HepG2 (cell line): Measurements from ENCODE around the gene GALNT1. TPM values are rescaled to one million over a fixed set of nuclear protein-coding genes. Genes with fewer than 3 reads are reported as not detected.

ENCODE experiments used
- ATAC-seq: fragments of 200-7000 bp; cut with Tn5 transposase; 3 replicates; pipeline ENCODE4 v1.9.1; 2020; ENCODE audit warnings: mild to moderate bottlenecking, moderate library complexity
- BruUV-seq: library from RNA; stranded (reverse); fragments of 400-500 nt; replicated peaks from 2 replicates; lab custom pipeline; 2021; lab: Mats Ljungman, UMichigan
- CTCF ChIA-PET: fragments of 300-600 bp; formaldehyde crosslinking; extraction: SDS; loops from one replicate; lab custom pipeline; 2021; ENCODE audit warnings: low total read pairs, inconsistent platforms, low intra/inter-chr PET ratio; lab: Yijun Ruan, JAX
- POLR2A ChIA-PET: fragments of 350-600 bp; sonication (Branson Sonifier 250); formaldehyde crosslinking; loops from one replicate; lab custom pipeline; 2020; ENCODE audit warnings: antibody characterized with exemption, inconsistent platforms; lab: Yijun Ruan, JAX
- DNase-seq: peaks from one replicate; pipeline ENCODE4 v3.0.0-alpha.2; 2015; ENCODE audit warnings: low spot score
- FAIRE-seq: peaks from 3 replicates; lab custom pipeline; 2011; peaks lifted over from hg19 to GRCh38; lab: Jason Lieb, UNC
- H2AFZ ChIP-seq: one replicate; pipeline ENCODE4 v1.6.1; 2011; ENCODE audit warnings: low read length, inconsistent platforms
- H3K27ac ChIP-seq: fragments of 300-600 bp; 3 replicates; pipeline ENCODE4 v1.8.0; 2011; ENCODE audit warnings: mixed run types, mild to moderate bottlenecking, mixed read lengths, low read length, inconsistent platforms; ENCODE audit not compliant: insufficient read depth; ENCODE audit errors: extremely low read length
- H3K27me3 ChIP-seq, 2 experiments: fragments of 200-600 bp in 1 of 2; 2 replicates in 1 of 2; 3 replicates in 1 of 2; pipeline versions ENCODE4 v1.6.0 to v1.8.0; 2011; ENCODE audit warnings: low read length in 2 of 2, mild to moderate bottlenecking in 2 of 2, moderate library complexity in 2 of 2, inconsistent platforms in 1 of 2; ENCODE audit not compliant: insufficient read depth in 2 of 2, control insufficient read depth in 1 of 2
- H3K36me3 ChIP-seq, 2 experiments: fragments of 200-600 bp in 1 of 2; replicated peaks in 1 of 2; 2 replicates in 1 of 2; 3 replicates in 1 of 2; pipeline versions ENCODE4 v1.5.1 to v1.8.0; 2011; ENCODE audit warnings: low read length in 2 of 2, inconsistent platforms in 1 of 2; ENCODE audit not compliant: insufficient read depth in 2 of 2, control insufficient read depth in 1 of 2
- H3K4me1 ChIP-seq: 2 replicates; pipeline ENCODE4 v1.5.1; 2012; ENCODE audit warnings: low read length, inconsistent platforms; ENCODE audit not compliant: insufficient read depth
- H3K4me2 ChIP-seq: 2 replicates; pipeline ENCODE4 v1.6.0; 2011; ENCODE audit warnings: low read depth, low read length, inconsistent platforms
- H3K4me3 ChIP-seq, 3 experiments: fragments of 200-600 bp in 1 of 3; sonication (generic), shearing (Covaris generic) in 1 of 3; replicated peaks in 1 of 3; 2 replicates each; pipeline ENCODE4 v1.5.1; 2011 to 2016; ENCODE audit warnings: low read length in 3 of 3, inconsistent platforms in 2 of 3, low read depth in 2 of 3, mild to moderate bottlenecking in 2 of 3, control low read depth in 1 of 3, mixed read lengths in 1 of 3; ENCODE audit not compliant: insufficient read depth in 1 of 3
- H3K79me2 ChIP-seq: one replicate; pipeline ENCODE4 v1.6.1; 2011; ENCODE audit warnings: low read length, inconsistent platforms; ENCODE audit not compliant: insufficient read depth
- H3K9ac ChIP-seq: 2 replicates; pipeline ENCODE4 v1.6.0; 2011; ENCODE audit warnings: mild to moderate bottlenecking, low read depth, low read length, inconsistent platforms; ENCODE audit not compliant: insufficient read depth
- H3K9me3 ChIP-seq: 2 replicates; pipeline ENCODE4 v1.5.1; 2012; ENCODE audit warnings: mild to moderate bottlenecking, low read length
- H4K20me1 ChIP-seq: 2 replicates; pipeline ENCODE4 v1.6.0; 2011; ENCODE audit warnings: inconsistent platforms, mild to moderate bottlenecking, low read length, moderate library complexity; ENCODE audit not compliant: insufficient read depth
- GATAD1 ChIP-seq: IDR thresholded peaks from 2 replicates; pipeline ENCODE4 v1.6.1; 2016; ENCODE audit warnings: missing genetic modification reagents, missing compliant biosample characterization
- MXD4 ChIP-seq: IDR thresholded peaks from 2 replicates; pipeline ENCODE4 v1.6.1; 2016; ENCODE audit warnings: mild to moderate bottlenecking, missing biosample characterization, missing genetic modification reagents
- NPAS2 ChIP-seq: sonication (generic); formaldehyde crosslinking; IDR thresholded peaks from 2 replicates; pipeline ENCODE4 v1.8.0; 2022; ENCODE audit warnings: mild to moderate bottlenecking, missing genetic modification reagents, borderline replicate concordance
- PATZ1 ChIP-seq: sonication (generic); formaldehyde crosslinking; IDR thresholded peaks from 2 replicates; pipeline ENCODE4 v1.4.0; 2020; ENCODE audit warnings: missing genetic modification reagents
- POGZ ChIP-seq: sonication (generic); formaldehyde crosslinking; IDR thresholded peaks from 2 replicates; pipeline ENCODE4 v1.4.0; 2020; ENCODE audit warnings: mild to moderate bottlenecking, missing genetic modification reagents
- RFX5 ChIP-seq: IDR thresholded peaks from 2 replicates; pipeline ENCODE4 v1.6.1; 2011; ENCODE audit warnings: low read depth, low read length, improper control_type of control experiment
- TIGD3 ChIP-seq: sonication (generic); formaldehyde crosslinking; IDR thresholded peaks from 2 replicates; pipeline ENCODE4 v1.5.1; 2020; ENCODE audit warnings: mild to moderate bottlenecking, missing genetic modification reagents, borderline replicate concordance
- ZBTB8A ChIP-seq: sonication (generic); formaldehyde crosslinking; IDR thresholded peaks from 2 replicates; pipeline ENCODE4 v1.4.0; 2020; ENCODE audit warnings: mild to moderate bottlenecking, low read depth, missing genetic modification reagents, borderline replicate concordance
- ZNF564 ChIP-seq: sonication (generic); formaldehyde crosslinking; IDR thresholded peaks from 2 replicates; pipeline ENCODE4 v1.8.1; 2023; ENCODE audit warnings: mild to moderate bottlenecking, missing genetic modification reagents
- ZSCAN22 ChIP-seq: sonication (generic); formaldehyde crosslinking; IDR thresholded peaks from 2 replicates; pipeline ENCODE4 v1.4.0; 2020; ENCODE audit warnings: mild to moderate bottlenecking, missing genetic modification reagents
- in situ Hi-C: cut with HindIII; loops from 2 replicates; pipeline ENCODE4 v1.10.0; 2017; ENCODE audit warnings: low pct_unique_long_range_greater_than_20kb; ENCODE audit not compliant: extremely low pct_ligation_motif_present
- intact Hi-C: fragments of 100-400 bp; cut with micrococcal nuclease; formaldehyde crosslinking; loops from one replicate; pipeline ENCODE4 v1.10.0; 2022; ENCODE audit not compliant: unreplicated experiment
- polyA plus RNA-seq, 8 experiments: library from polyadenylated mRNA; depleted of rRNA in 3 of 8; stranded (reverse) in 7 of 8; unstranded in 1 of 8; fragments of >200 nt; fragmentation: Illumina TruSeq in 4 of 8; extraction: Trizol in 4 of 8; gene quantifications; 2 replicates each; pipeline versions ENCODE4 v1.2.1 to v1.2.3, GENCODE V29; 2011 to 2016; ENCODE audit warnings: low read depth in 4 of 8, missing spikeins in 1 of 8, mixed read lengths in 1 of 8; ENCODE audit not compliant: insufficient read depth in 1 of 8
- total RNA-seq, 5 experiments: library from RNA; depleted of rRNA; stranded (reverse); fragments of >200 nt; fragmentation: Illumina TruSeq; extraction: Trizol; gene quantifications; 2 replicates each; pipeline ENCODE4 v1.2.3, GENCODE V29; 2016; ENCODE audit warnings: low read depth in 1 of 5

GALNT1 gene
- total and polyA plus RNA-seq, 2 of the 13 experiments (the other 11 are each of a cell fraction or from before 2014, with no cell fraction given) = 41.1 to 100 TPM

GRCh38 chr18:35542356-35542755 lies 39.2 kb upstream of the GALNT1 start:
- H3K4me1 ChIP-seq = no peaks in the 10 kb centered on the region
- H3K27me3 ChIP-seq = no peaks in the 10 kb centered on the region; a peak in 1 of 5 replicates
- H3K4me2 ChIP-seq = no peak overlapping the region
- in situ Hi-C loops = no loop called here
- H2AFZ ChIP-seq = no peak overlapping the region
- no peak for TF ChIP-seq NPAS2 (CRISPR knock-in tag)
- no peak for TF ChIP-seq MXD4 (CRISPR knock-in tag)
- TF ChIP-seq ZBTB8A (CRISPR knock-in tag) = no peak
- TF ChIP-seq ZSCAN22 (CRISPR knock-in tag) = no peak
- no peak for TF ChIP-seq RFX5
- TF ChIP-seq ZNF564 (CRISPR knock-in tag) = no peak
- no peak for TF ChIP-seq TIGD3
- TF ChIP-seq PATZ1 = no peak
- TF ChIP-seq GATAD1 (CRISPR knock-in tag) = no peak
- TF ChIP-seq POGZ (CRISPR knock-in tag) = no peak
- H3K9ac ChIP-seq = no peak overlapping the region
- ATAC-seq (no peak), FAIRE-seq (no peak), DNase-seq (no peak)
- intact Hi-C loops = no loop called here
- no TSS peak for BruUV-seq
- H4K20me1 ChIP-seq = no peaks in the 10 kb centered on the region
- CTCF ChIA-PET = no interaction called here
- H3K79me2 ChIP-seq = no peaks in the 10 kb centered on the region
- H3K9me3 ChIP-seq = peaks cover 3% of the 10 kb centered on the region; the same call in 1 of the 2 replicates
- H3K27ac ChIP-seq = no peak overlapping the region
- POLR2A ChIA-PET = no interaction called here
- no peak overlapping the region for H3K4me3 ChIP-seq
- H3K36me3 ChIP-seq = no peaks in the 10 kb centered on the region
